Right atrium auricular region (tissue), 2 donors: ENCODE data around the gene PRR35. TPM values are rescaled to one million over a fixed set of nuclear protein-coding genes. Genes with fewer than 3 reads are reported as not detected.
"Not testable (repeated sequence)": the region's sequence is repeated elsewhere in the genome, so short reads cannot be mapped to it uniquely, and the experiment has no call there.

Experiments
- DNase-seq: peaks from one replicate; pipeline ENCODE4 v3.0.0-alpha.2; 2019; ENCODE audit warnings: low spot score
- H3K27ac ChIP-seq, 2 donors: fragments of 200-600 bp; sonication (generic); 1 replicate in 1 of 2; 2 replicates in 1 of 2; pipeline ENCODE4 v1.5.1; 2016 to 2019
- H3K27me3 ChIP-seq, 2 donors: fragments of 200-600 bp; sonication (generic); one replicate each; pipeline versions ENCODE4 v1.5.1 to v1.6.0; 2017 to 2019
- H3K36me3 ChIP-seq: fragments of 200-600 bp; sonication (generic); one replicate; pipeline ENCODE4 v1.5.1; 2016
- H3K4me1 ChIP-seq, 2 donors: fragments of 200-600 bp; sonication (generic); one replicate each; pipeline versions ENCODE4 v1.5.1 to v1.6.0; 2017 to 2019
- H3K4me3 ChIP-seq, 2 donors: fragments of 200-600 bp; sonication (generic); 1 replicate in 1 of 2; 2 replicates in 1 of 2; pipeline ENCODE4 v1.5.1; 2017 to 2019; ENCODE audit warnings: mild to moderate bottlenecking in 1 of 2, moderate library complexity in 1 of 2
- H3K9me3 ChIP-seq, 2 donors: fragments of 200-600 bp; sonication (generic); one replicate each; pipeline ENCODE4 v1.5.1; 2019
- CTCF ChIP-seq, 2 donors: fragments of 200-600 bp; sonication (generic); IDR thresholded peaks; one replicate each; pipeline ENCODE4 v1.5.1; 2019; ENCODE audit warnings: antibody characterized with exemption in 2 of 2
- total RNA-seq, 2 donors: library from RNA; depleted of rRNA; stranded (reverse); fragments of >200 nt; gene quantifications; one replicate each; pipeline ENCODE4 v1.1.0, GENCODE V29; 2016

PRR35 gene
- total RNA-seq, 2 donors from 2014 or later, result not detected

- Histone ChIP-seq H3K27me3 (no peaks in the 10 kb centered on the region), H3K27ac (no peak overlapping the region), H3K4me1 (peaks cover 0 to 24% of the 10 kb centered on the region in 2 donors), H3K4me3 (no peak overlapping the region), H3K9me3 (no peaks in the 10 kb centered on the region), H3K36me3 (no peaks in the 10 kb centered on the region)
- no peak for DNase-seq
- no peak for TF ChIP-seq CTCF (IDR thresholded peaks at IDR 0.05)
Measured at GRCh38 chr16:595094-595528, 34.9 kb downstream of the PRR35 start.

GRCh38 chr16:595942-596735 lies 35.9 kb downstream of the PRR35 start:
- Histone ChIP-seq H3K27me3 (no peaks in the 10 kb centered on the region), H3K4me3 (no peak overlapping the region), H3K9me3 (no peaks in the 10 kb centered on the region), H3K27ac (no peak overlapping the region), H3K4me1 (peaks cover 0 to 18% of the 10 kb centered on the region in 2 donors), H3K36me3 (no peaks in the 10 kb centered on the region)
- no peak for TF ChIP-seq CTCF (IDR thresholded peaks at IDR 0.05)
- DNase-seq, result no peak

GRCh38 chr16:596736-597060 lies 36.5 kb downstream of the PRR35 start:
- H3K9me3 ChIP-seq, result no peaks in the 10 kb centered on the region
- H3K27me3 ChIP-seq, result no peaks in the 10 kb centered on the region

GRCh38 chr16:597655-598054 lies 37.5 kb downstream of the PRR35 start:
- not testable (repeated sequence) for H3K4me3 ChIP-seq, DNase-seq, H3K27ac ChIP-seq, H3K36me3 ChIP-seq, H3K27me3 ChIP-seq, H3K4me1 ChIP-seq, H3K9me3 ChIP-seq

More at GRCh38 chr16:596736-597060, 36.5 kb downstream of the PRR35 start:
- Histone ChIP-seq H3K4me3 (no peak overlapping the region), H3K4me1 (peaks cover 0 to 16% of the 10 kb centered on the region in 2 donors), H3K27ac (no peak overlapping the region), H3K36me3 (no peaks in the 10 kb centered on the region)
- no peak for TF ChIP-seq CTCF (IDR thresholded peaks at IDR 0.05)
- no peak for DNase-seq

GRCh38 chr16:598823-599739 lies 38.9 kb downstream of the PRR35 start:
- no peaks in the 10 kb centered on the region for H3K4me1 ChIP-seq
- no peak overlapping the region for H3K27ac ChIP-seq
- no peaks in the 10 kb centered on the region for H3K9me3 ChIP-seq
- TF ChIP-seq CTCF (IDR thresholded peaks at IDR 0.05), result no peak
- DNase-seq, result no peak
- no peak overlapping the region for H3K4me3 ChIP-seq
- H3K27me3 ChIP-seq, result no peaks in the 10 kb centered on the region
- no peaks in the 10 kb centered on the region for H3K36me3 ChIP-seq

- Histone ChIP-seq H3K4me3 (no peak overlapping the region), H3K4me1 (no peaks in the 10 kb centered on the region), H3K36me3 (no peaks in the 10 kb centered on the region), H3K27ac (no peak overlapping the region), H3K27me3 (no peaks in the 10 kb centered on the region), H3K9me3 (no peaks in the 10 kb centered on the region)
- no peak for DNase-seq
- TF ChIP-seq CTCF (IDR thresholded peaks at IDR 0.05), result no peak
Measured at GRCh38 chr16:600781-601180, 40.6 kb downstream of the PRR35 start.
